ENCODE measurements around the gene PHF2. TPM values are rescaled to one million over a fixed set of nuclear protein-coding genes. Genes with fewer than 3 reads are reported as not detected.

Gene PHF2
- total RNA-seq, 3 donors from 2014 or later, result 24.8 to 26.9 (median 25.9) TPM

DNA sequence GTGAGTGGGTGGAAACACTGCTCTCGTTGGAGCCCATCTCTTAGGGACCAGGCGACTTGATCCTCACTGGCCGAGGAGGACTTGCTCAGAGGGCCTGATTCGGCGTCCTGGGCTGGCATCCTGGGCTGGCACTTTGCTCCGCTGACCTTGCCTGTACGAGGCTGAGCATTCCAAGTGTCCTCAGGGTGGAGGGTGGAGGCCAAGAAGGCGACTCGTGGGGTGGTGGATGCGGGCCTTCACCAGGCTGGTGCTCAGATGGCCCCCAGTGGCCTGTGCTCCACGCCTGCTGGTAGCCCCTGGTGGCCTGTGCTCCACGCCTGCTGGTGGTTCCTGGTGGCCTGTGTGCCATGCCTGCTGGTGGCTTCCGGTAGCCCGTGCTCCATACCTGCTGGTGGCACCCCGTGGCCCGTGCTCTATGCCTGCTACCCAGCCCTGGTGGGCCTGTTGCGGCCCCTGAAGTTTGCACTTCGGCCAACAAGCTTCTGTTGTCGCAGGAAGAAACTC, 42.9 kb downstream of the PHF2 start:
- H3K4me3 ChIP-seq, result no peak overlapping the region
- H3K9me3 ChIP-seq, result no peaks in the 10 kb centered on the region
- H3K36me3 ChIP-seq, result no peaks in the 10 kb centered on the region
- H3K4me1 ChIP-seq, result peaks cover 0 to 9% of the 10 kb centered on the region in 2 donors
- H3K27ac ChIP-seq, result no peak overlapping the region
- intact Hi-C loops (cut with DNase I; ENCODE audit: low total_unique reads), result no loop called here
- DNase-seq (ENCODE audit: low spot score in 2 of 2), result no peak
- no peaks in the 10 kb centered on the region for H3K27me3 ChIP-seq
- TF ChIP-seq POLR2A (IDR thresholded peaks at IDR 0.05) (no peak), POLR2AphosphoS5 (IDR thresholded peaks at IDR 0.05) (no peak)
- TF ChIP-seq, protein P1, sequence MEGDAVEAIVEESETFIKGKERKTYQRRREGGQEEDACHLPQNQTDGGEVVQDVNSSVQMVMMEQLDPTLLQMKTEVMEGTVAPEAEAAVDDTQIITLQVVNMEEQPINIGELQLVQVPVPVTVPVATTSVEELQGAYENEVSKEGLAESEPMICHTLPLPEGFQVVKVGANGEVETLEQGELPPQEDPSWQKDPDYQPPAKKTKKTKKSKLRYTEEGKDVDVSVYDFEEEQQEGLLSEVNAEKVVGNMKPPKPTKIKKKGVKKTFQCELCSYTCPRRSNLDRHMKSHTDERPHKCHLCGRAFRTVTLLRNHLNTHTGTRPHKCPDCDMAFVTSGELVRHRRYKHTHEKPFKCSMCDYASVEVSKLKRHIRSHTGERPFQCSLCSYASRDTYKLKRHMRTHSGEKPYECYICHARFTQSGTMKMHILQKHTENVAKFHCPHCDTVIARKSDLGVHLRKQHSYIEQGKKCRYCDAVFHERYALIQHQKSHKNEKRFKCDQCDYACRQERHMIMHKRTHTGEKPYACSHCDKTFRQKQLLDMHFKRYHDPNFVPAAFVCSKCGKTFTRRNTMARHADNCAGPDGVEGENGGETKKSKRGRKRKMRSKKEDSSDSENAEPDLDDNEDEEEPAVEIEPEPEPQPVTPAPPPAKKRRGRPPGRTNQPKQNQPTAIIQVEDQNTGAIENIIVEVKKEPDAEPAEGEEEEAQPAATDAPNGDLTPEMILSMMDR (IDR thresholded peaks at IDR 0.05), result no peak

GRCh38 chr9:93620041-93620506, 43.7 kb downstream of the PHF2 start:
- no peak for DNase-seq (ENCODE audit: low spot score in 2 of 2)
- intact Hi-C loops (cut with DNase I; ENCODE audit: low total_unique reads), result no loop called here
- no peaks in the 10 kb centered on the region for H3K27me3 ChIP-seq
- H3K36me3 ChIP-seq, result no peaks in the 10 kb centered on the region
- TF ChIP-seq, protein P1 (IDR thresholded peaks at IDR 0.05), result no peak
- TF ChIP-seq POLR2A (IDR thresholded peaks at IDR 0.05) (no peak), POLR2AphosphoS5 (IDR thresholded peaks at IDR 0.05) (no peak)
- no peaks in the 10 kb centered on the region for H3K9me3 ChIP-seq
- no peak overlapping the region for H3K27ac ChIP-seq
- H3K4me1 ChIP-seq, result peaks cover 0 to 9% of the 10 kb centered on the region in 2 donors
- H3K4me3 ChIP-seq, result no peak overlapping the region

DNA sequence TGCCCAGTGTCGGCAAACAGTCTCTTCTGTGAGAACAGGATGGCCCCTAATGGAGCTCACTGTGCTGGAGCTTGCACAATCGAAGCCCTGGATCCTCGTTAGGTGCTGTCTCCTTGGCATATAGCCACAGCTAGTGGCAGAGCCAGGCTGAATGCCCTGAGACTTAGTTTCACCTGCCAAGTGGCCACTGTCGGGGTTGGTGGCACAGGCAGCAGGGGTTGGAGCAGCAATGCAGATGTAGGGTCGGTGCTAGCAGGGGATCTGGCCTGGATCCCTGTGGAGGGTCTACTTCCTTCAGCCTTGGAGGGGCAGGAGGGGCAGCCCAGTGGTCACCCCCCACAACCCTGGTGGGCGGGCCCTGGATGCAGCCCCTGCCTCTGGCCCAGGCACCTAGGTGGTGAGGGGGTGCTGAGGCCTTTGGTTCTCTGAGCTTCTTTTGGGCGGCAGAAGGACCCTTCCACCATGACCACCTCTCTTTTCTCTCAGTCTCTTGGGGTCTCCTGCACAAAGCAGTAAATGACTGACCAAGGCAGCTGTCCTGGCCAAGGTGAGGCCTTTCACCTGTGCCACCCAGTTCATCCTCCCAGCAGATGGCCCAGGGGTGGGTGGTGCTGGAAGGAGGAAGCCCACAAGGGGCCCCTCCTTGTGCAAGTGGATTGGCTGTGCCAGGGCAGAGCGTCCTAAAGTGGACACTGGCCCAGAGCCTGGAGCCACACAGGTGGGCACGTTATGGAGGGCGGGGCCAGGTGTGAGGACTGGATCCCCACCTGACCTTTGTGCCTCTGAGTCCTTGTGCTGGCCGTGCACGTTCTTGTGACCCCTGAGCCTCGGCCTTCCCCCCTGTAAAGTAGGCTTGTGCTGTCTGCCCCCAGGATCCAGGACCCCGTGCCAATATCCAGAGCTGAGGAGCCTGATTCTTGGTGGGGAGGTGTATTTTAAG, 44.8 kb downstream of the PHF2 start:
- H3K27ac ChIP-seq, result no peak overlapping the region
- no peak for TF ChIP-seq POLR2A (IDR thresholded peaks at IDR 0.05)
- TF ChIP-seq, protein P1 (IDR thresholded peaks at IDR 0.05), result no peak
- TF ChIP-seq POLR2AphosphoS5 (IDR thresholded peaks at IDR 0.05), result no peak
- intact Hi-C loops (cut with DNase I; ENCODE audit: low total_unique reads), result no loop called here
- peaks cover 0 to 9% of the 10 kb centered on the region in 2 donors for H3K4me1 ChIP-seq
- H3K9me3 ChIP-seq, result no peaks in the 10 kb centered on the region
- H3K4me3 ChIP-seq, result no peak overlapping the region
- DNase-seq (ENCODE audit: low spot score in 2 of 2), result peak in 1 of 2 donors; percentile 38
- H3K27me3 ChIP-seq, result no peaks in the 10 kb centered on the region
- no peaks in the 10 kb centered on the region for H3K36me3 ChIP-seq

DNA sequence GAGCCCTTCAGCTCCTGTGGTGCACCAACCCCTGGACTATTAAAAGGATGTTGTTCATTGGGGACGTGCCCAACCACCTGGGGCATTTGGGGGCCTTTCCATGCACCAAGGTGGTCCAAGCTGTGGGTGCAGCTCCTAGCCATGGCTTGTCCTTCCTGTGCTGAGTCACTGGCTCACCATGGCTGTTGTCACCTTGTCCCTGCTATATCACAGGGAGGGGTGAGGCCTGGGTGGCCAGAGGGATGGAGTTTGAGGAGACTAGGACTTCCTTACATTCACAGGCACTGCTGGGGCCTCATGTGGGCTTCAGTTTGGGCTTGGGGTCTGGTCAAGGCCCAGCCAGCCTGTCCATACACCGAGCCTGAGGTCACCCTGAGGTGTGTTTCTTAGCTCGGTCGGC, 45.5 kb downstream of the PHF2 start:
- DNase-seq (ENCODE audit: low spot score in 2 of 2), result no peak
- Histone ChIP-seq H3K4me3 (no peak overlapping the region), H3K4me1 (peaks cover 0 to 9% of the 10 kb centered on the region in 2 donors), H3K36me3 (no peaks in the 10 kb centered on the region), H3K27me3 (no peaks in the 10 kb centered on the region), H3K27ac (no peak overlapping the region), H3K9me3 (no peaks in the 10 kb centered on the region)
- intact Hi-C loops (cut with DNase I; ENCODE audit: low total_unique reads), result no loop called here
- TF ChIP-seq POLR2AphosphoS5 (IDR thresholded peaks at IDR 0.05) (no peak), POLR2A (IDR thresholded peaks at IDR 0.05) (no peak)
- TF ChIP-seq, protein P1 (IDR thresholded peaks at IDR 0.05), result no peak

- H3K27me3 ChIP-seq, result no peaks in the 10 kb centered on the region
- peaks cover 0 to 9% of the 10 kb centered on the region in 2 donors for H3K4me1 ChIP-seq
- H3K4me3 ChIP-seq, result no peak overlapping the region
- TF ChIP-seq, protein P1 (IDR thresholded peaks at IDR 0.05), result no peak
- peaks cover 0 to 2% of the 10 kb centered on the region in 2 donors for H3K9me3 ChIP-seq
- intact Hi-C loops (cut with DNase I; ENCODE audit: low total_unique reads), result no loop called here
- no peaks in the 10 kb centered on the region for H3K36me3 ChIP-seq
- no peak overlapping the region for H3K27ac ChIP-seq
- no peak for DNase-seq (ENCODE audit: low spot score in 2 of 2)
Measured at GRCh38 chr9:93622691-93623090, 46.3 kb downstream of the PHF2 start.

All from breast epithelium (tissue), 4 donors.